Amniotic stem cell (primary cell): ENCODE data around the gene MCMBP.
"Not testable (repeated sequence)": the region's sequence is repeated elsewhere in the genome, so short reads cannot be mapped to it uniquely, and the experiment has no call there.

ENCODE experiments used
- DNase-seq: peaks from one replicate; lab custom pipeline; 2025; lab: John Stamatoyannopoulos, UW

Gene MCMBP

GRCh38 chr10:119878524-119878923 is 5.9 kb upstream of the MCMBP start:
- DNase-seq, result no peak

DNA sequence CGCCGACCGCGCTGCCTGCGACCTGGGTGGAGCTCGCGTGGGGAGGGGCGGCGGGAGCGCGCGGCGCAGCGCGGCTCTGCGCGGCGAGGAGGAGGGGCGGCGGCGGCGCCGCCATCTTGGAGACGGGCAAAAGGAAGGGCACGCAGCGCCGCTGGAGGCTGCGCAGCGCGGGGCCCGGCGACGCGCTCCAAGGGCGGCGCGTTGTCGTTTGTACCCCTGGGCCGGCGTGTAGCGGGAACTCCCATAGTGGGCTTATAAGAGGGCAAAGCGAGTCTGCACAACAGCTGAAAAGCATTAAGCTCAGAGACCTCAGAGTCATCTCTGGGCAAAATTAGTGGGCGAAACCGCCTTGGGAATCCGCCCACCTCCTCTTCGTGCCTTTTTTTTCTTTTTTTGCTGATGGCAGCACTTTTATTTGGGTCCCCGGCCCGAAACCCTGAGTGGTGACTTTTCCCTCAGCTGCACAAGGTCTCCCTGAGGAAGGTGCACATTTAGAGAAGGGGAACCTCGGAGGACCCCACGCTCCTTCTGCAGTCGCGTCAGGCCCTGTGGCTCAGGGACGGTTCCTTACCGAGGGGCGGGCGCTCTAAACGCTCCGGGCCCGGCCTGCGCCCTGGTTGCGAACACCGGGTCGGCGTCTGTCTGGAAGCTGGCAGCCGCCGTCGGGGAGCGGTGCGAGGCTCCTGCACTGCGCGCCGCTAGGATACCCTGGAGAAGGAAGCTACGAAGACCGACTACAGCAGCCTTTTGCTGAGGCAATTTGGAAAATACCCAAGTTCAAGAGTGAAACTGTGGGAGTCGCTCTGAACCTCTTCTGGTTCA is 428 bp upstream of the MCMBP start:
- peak; percentile 51 for DNase-seq

DNA sequence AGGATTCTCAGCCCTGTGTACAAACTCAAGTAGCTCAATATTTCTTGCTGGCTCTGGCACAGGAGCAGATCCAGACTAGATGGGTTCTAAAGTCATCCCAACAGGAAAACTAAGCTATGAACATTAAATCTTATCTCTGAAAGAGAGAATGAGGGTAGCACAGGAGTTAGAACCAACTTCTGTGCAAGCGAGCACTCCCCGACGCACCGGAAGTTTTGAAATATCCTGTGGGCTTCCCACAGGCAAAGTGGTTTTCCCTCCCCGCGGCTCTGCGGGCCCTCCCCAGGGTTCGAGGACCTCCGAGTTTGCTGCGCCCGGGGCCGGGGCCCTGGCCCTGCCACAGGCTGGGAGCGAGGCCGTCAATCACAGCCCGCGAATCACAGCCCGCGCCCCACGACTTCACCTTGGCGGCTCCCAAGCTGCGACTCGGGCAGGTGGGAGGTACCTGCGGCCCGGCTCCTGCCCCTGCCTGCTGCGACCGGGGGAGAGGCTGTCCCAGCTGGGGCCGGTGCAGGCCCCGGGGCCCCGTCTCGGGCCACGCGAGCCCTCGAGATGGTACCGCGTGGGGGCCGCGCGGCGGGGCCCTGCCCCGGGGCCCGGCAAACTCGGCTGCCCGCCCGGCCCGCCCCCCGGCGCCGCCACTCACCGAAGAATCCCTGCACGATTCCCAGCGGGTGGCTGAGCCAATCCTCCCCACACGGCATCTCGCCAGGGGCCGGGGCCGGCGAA is 598 bp downstream of the MCMBP start:
- no peak for DNase-seq

GRCh38 chr10:119869398-119869797 is 3.2 kb downstream of the MCMBP start:
- not testable (repeated sequence) for DNase-seq

GRCh38 chr10:119867317-119867716 is 5.3 kb downstream of the MCMBP start:
- no peak for DNase-seq

DNA sequence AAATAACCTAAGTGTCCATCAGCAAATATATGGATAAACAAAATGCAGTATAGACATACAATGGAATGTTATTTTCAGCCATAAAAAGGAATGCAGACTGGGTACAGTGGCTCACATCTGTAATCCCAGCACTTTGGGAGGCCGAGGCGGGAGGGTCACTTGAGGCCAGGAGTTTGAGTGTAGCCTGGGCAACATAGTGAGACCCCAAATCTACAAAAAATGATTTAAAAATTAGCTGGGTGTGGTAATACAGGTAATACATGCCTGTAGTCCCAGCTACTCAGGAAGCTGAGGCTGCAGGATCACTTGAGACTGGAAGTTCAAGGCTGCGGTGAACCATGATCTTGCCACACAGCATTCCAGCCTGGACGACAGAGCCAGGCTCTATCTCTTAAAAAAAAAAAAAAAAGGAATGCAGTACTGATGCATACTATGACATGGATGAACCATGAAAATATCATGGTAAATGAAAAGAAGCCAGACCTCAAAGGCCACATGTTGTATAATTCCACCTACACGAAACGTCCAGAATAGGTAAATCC is 6.9 kb downstream of the MCMBP start:
- DNase-seq, result no peak

GRCh38 chr10:119863951-119864565 is 8.6 kb downstream of the MCMBP start:
- no peak for DNase-seq

DNA sequence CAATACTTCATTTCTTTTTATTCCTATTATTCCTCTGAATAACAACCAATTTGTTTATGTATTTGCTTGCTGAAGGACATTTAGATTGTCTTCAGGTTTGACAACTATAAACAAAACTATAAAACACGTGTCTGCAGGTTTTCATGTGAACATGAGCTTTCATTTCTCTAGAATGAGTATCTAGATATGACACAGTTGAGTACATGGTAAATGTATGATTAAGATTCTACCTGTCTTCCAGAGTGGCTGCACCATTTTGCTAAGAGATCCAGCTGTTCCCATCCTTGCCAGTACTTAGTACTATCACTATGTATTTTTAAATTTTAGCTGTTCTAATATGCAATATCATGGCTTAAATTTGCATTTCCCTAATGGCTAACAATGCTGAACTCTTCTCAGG is 10.1 kb downstream of the MCMBP start:
- no peak for DNase-seq

- DNase-seq, result no peak
Observed at GRCh38 chr10:119860866-119861607, 11.6 kb downstream of the MCMBP start.

DNA sequence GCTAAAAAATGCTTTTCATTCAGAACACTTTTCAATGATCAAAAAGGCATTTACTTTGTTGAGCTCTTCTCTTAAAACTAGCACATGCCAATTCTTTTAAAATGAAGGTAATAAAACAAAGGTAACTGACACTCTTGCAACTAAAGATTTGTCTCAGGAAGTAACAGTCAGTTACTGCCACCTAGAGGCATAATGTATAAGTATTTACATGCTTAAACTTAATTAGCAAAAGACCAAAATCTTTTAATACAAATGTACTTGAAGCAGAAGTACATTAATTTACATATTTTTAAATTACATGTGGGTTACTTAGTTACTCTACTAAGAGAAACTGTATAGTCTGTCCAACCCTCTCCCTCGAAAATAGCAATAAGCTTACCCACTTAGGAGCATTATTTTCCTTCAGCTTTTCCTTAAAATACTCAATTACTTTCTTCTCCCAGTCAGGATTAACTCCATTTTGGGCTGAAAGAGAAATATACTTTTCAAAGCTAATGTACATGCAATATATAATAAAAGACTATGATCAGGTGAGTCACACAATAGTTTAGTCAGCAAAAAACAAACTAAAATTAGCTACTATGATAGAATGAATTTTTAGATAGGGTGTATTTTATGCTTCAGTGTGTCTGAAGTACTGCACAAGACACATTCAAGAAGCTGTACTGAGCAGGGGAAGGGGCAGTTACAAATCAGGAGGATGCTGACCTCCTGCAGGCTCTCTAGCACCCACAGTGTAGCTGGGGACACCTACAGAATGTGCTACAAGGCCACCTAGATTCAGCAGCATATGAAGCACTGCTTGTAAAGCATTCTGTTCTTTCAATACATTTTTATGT is 13.0 kb downstream of the MCMBP start:
- peak; percentile 24 for DNase-seq

DNA sequence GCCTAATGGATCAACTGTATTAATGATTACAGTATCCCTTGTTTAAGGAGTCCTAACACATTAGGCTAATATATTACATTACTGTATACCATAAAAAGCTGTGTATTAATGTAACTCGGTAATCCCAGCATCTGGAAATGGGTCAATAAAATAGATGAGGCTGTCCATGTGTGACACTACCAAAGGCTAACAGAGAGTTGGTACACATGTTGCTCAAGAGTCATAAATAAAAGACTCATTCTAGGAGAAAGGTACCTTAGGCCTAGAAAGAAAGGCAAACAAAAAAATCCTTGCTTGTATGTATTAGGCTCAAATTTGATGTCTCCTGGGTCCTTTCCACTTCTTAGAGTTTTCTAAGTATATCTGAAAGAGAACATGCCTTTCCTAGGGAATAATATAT is 14.6 kb downstream of the MCMBP start:
- no peak for DNase-seq

- no peak for DNase-seq
Observed at GRCh38 chr10:119853574-119853973, 19.1 kb downstream of the MCMBP start.

DNA sequence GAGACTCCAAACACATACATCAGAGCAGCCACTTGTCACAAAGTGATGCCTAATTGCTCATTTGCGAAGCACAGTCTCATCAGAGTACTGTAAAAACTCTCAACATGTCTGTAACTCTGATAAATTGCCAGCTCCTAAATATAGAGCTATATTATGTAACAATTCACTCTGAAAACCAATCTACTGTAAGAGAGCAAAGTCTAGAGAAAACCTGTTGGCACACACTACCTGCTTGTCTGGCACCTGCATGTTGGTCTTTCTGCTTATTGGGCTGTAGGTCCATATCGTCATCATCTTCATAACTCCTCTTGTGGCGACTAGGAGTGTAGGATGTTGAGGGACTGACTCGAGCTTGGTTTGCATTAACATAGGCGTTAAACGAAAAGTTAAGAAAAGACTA is 19.8 kb downstream of the MCMBP start:
- no peak for DNase-seq

- DNase-seq, result no peak
Observed at GRCh38 chr10:119852277-119852676, 20.4 kb downstream of the MCMBP start.

- no peak for DNase-seq
Observed at GRCh38 chr10:119849944-119850343, 22.7 kb downstream of the MCMBP start.

DNA sequence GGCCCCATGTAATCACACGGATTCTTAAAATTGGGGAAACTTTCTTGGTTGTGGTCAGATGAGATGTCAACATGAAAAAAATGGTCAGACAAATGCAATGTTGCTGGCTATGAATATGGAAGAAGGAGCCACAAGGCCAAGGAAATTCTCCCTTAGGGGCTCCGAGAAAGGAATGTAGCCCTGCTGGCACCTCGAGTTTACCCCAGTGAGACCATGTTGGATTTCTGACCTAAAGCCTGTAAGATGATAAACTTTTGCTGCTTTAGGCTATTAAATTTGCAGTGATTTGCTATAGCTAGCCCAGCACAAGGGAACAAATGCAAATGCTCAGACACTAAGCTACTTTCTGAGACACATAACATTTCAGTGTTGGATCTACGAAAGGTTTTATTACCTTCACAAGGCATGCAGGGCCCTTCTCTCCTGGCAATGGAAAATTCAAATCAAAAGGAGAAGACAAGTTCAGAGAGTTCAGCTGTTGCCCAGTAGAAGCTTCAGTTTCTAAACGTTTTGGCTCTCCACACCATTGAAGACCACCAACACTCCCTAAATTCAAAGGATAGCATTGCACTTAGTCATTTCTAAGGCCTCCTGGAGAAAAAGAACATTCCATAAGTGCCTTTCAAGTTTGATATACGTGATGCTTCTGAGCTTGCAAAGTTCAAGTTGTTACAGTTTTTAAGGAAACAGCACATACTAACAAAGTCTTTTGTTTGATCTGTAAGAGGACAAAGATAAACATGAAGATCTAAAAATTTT is 23.4 kb downstream of the MCMBP start:
- no peak for DNase-seq

DNA sequence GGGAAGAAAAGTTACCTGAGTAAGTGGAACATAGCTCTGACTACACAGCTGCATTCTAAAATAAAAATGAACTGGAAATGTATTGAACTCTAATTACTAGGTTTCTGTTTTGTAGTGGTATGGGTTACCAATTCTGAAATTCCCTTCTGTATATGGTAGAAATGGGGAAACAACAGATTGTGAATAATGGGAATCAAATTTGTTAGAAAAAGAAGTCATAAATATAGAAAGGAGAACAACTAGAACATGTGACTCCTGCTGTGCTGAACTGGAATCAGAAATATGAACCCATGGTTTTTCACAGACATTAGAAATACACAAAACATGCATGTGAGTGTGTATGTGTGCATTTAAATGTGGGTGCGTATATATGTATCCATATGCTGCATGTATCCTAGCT is 27.0 kb downstream of the MCMBP start:
- no peak for DNase-seq

DNA sequence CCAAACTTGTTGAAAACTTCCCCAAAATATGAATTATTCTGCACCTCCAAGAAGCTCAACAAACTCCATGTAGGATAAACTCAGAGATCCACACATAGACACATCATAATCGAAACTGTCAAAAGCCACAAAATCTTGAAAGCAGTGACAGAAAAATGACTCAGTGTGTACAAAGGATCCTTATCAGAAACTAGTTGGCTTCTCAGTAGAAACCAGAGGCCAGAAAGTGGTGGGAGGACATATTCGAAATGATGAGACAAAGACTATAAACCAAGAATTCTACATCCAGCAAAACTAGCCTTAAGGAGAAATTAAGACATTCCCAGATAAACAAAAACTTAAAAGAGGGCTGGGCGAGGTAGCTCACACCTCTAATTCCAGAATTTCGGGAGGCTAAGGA is 38.5 kb downstream of the MCMBP start:
- DNase-seq, result no peak

GRCh38 chr10:119832951-119833350 is 39.7 kb downstream of the MCMBP start:
- DNase-seq, result no peak

DNA sequence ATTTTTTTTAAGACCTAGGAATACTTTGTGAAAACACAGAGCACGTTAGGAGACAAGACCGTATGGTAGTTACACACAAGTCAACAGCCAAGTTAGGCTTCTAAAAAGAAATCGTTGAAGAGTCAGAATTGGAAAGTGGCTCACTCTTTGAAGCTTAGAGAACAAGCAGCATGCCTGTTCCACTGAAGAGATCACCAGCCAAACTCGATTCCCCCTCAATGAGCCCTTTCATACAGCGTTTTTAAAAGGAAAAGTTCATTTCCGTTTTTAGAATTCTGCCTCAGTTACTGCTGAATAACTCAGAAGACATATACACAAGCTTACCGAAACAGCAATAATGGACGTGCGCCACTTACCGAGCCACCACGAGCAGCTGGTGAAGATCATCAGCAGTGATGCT is 41.0 kb downstream of the MCMBP start:
- no peak for DNase-seq
